ENCODE results near the gene PRSS16.

DNA sequence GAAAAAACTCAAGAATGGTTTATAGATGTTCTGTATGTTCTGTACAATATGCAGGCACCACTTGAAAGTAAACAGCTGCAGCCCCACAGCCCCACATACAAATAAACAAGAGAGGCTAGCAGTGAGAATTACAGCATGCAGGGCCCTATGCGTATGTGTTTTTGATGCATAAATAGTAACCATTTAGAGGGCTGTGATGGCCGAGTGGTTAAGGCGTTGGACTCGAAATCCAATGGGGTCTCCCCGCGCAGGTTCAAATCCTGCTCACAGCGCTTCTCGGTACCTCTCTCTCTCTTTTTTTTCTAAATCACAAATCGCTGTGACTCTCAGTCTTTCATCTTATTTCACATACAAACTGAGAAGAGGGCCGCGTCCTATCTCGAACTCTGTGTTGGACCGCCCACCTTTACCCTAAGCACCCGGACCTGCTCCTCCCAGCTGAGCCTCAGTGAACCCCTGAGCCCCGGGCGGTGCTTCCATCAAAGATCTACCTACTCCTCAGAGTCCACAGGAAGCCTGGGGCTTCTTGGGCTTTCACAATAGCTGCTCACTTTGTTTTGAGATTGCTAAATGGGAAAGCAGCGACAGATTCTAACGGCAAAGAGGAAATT lies 37.7 kb upstream of the PRSS16 start:
- TF ChIP-seq, protein P1, sequence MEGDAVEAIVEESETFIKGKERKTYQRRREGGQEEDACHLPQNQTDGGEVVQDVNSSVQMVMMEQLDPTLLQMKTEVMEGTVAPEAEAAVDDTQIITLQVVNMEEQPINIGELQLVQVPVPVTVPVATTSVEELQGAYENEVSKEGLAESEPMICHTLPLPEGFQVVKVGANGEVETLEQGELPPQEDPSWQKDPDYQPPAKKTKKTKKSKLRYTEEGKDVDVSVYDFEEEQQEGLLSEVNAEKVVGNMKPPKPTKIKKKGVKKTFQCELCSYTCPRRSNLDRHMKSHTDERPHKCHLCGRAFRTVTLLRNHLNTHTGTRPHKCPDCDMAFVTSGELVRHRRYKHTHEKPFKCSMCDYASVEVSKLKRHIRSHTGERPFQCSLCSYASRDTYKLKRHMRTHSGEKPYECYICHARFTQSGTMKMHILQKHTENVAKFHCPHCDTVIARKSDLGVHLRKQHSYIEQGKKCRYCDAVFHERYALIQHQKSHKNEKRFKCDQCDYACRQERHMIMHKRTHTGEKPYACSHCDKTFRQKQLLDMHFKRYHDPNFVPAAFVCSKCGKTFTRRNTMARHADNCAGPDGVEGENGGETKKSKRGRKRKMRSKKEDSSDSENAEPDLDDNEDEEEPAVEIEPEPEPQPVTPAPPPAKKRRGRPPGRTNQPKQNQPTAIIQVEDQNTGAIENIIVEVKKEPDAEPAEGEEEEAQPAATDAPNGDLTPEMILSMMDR (IDR thresholded peaks at IDR 0.05), result no peak
- TF ChIP-seq ZFX (IDR thresholded peaks at IDR 0.05; ENCODE audit: borderline replicate concordance), result no peak
